ENCODE data around the gene UBA1.

GRCh38 chrX:47210661-47211425 is 17.2 kb downstream of the UBA1 start:
- no peak for TF ChIP-seq CTCF (IDR thresholded peaks at IDR 0.05; ENCODE audit: insufficient read depth, low read length)
- no peak for TF ChIP-seq REST (IDR thresholded peaks at IDR 0.05; ENCODE audit: insufficient replicate concordance, low read depth)
- TF ChIP-seq POLR2AphosphoS5 (IDR thresholded peaks at IDR 0.05; ENCODE audit: low read depth), result no peak

Measured in HL-60 (cell line).